ENCODE data around the gene PARD6B.
"Not testable (repeated sequence)": the region's sequence is repeated elsewhere in the genome, so short reads cannot be mapped to it uniquely, and the experiment has no call there.

The PARD6B gene

DNA sequence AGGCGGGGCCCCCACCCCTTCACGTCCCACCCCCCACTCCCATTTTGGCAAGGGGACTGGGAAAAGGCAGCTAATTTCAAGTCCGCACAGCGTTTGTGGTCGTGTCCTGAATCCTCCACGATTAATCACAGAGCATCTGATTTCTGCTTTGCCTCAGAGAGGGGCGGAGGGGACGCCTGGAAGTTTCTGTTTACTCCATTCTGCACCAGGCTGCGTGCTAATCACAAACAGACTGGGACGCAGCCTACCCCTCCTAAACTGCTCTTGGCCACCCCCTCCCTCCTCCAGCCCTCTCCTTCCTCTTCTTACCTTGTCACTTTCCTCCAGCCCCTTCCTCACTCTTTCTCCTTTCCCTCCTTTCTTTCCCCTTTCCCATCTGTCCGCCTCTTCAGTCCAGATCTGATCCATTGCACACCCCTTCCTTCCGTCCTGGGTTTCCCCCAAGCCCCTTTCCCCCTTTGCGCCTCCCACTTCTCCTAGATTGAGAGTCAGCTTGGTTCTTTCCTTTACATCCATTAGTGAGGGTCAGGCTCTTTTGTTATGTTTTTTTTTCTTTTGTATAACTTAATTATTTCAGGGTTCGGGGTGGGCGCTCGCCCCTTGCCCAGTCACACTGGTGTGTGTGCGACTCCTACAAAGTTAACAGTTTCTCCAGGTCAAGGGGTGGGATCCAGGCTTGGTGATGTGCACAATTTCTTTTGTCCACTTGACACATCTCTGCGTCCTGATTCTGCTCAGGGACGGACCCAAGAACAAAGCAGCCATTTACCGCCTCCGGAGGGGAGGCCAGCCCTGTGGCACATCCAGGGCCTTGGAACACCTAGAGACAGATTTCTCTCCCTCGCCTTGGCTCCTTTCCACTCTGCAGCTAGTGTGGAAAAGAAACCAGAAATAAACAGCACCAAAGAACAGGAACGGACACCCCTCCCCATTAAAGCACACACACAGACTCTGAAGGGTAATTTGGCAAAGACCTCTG lies 39.5 kb upstream of the PARD6B start:
- no peak overlapping the region for H3K9ac ChIP-seq (ENCODE audit: low read length in 5 of 5)
- H3K4me3 ChIP-seq (ENCODE audit: low read depth in 1 of 5, low read length in 5 of 5) = peak overlapping the region in 4 of 5 donors; percentile 26 to 60 (median 48)
- peaks cover 10 to 46% (median 31%) of the 10 kb centered on the region in 5 donors for H3K4me1 ChIP-seq (ENCODE audit: control insufficient read depth in 5 of 5, insufficient read depth in 5 of 5, low read length in 5 of 5)
- H3K9me3 ChIP-seq (ENCODE audit: control insufficient read depth in 5 of 5, low read length in 5 of 5) = no peaks in the 10 kb centered on the region
- H3K27ac ChIP-seq (ENCODE audit: low read depth, low read length) = no peak overlapping the region
- peaks cover 0 to 27% (median 13%) of the 10 kb centered on the region in 5 donors for H3K27me3 ChIP-seq (ENCODE audit: control insufficient read depth in 5 of 5, insufficient read depth in 4 of 5, low read length in 5 of 5)
- no peaks in the 10 kb centered on the region for H3K36me3 ChIP-seq (ENCODE audit: control insufficient read depth in 5 of 5, insufficient read depth in 5 of 5, low read length in 5 of 5)

DNA sequence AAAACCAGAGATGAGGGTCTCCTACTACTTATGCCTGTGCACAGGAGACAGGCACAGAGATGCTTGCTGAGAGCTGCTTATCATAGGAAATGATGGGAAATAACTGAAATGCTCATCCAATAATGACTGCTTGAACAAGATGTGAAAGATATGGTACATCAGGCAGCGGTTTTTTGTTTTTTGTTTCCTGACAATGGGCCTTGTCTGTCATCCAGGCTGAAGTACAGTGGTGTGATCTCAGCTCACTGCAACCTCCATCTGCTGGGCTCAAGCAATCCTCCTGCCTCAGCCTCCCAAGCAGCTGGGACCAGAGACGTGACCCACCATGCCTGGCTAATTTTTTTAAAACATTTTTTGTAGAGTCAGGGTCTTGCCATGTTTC lies 38.8 kb upstream of the PARD6B start:
- Histone ChIP-seq H3K27me3 (ENCODE audit: control insufficient read depth in 5 of 5, insufficient read depth in 4 of 5, low read length in 5 of 5) (peaks cover 0 to 27% (median 13%) of the 10 kb centered on the region in 5 donors), H3K9me3 (ENCODE audit: control insufficient read depth in 5 of 5, low read length in 5 of 5) (no peaks in the 10 kb centered on the region), H3K4me1 (ENCODE audit: control insufficient read depth in 5 of 5, insufficient read depth in 5 of 5, low read length in 5 of 5) (peaks cover 10 to 46% (median 31%) of the 10 kb centered on the region in 5 donors), H3K4me3 (ENCODE audit: low read depth in 1 of 5, low read length in 5 of 5) (no peak overlapping the region), H3K9ac (ENCODE audit: low read length in 5 of 5) (no peak overlapping the region), H3K36me3 (ENCODE audit: control insufficient read depth in 5 of 5, insufficient read depth in 5 of 5, low read length in 5 of 5) (no peaks in the 10 kb centered on the region), H3K27ac (ENCODE audit: low read depth, low read length) (no peak overlapping the region)

DNA sequence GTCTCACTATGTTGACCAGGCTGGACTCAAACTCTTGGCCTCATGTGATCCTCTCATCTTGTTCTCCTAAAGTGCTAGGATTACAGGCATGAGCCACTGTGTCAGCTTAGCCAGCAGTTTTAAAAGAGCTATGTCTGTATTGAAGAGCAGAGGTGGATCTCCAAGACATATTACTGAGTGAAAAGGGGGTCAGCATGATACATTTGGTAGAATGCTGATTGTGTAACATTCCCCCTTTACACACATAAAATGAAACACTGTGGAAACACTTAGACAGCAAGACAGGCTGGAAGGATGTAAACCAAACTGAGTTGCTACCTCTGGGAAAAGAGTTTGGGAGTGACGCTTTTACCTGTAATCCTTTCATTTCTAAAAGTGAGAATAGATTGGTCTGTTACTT lies 38.4 kb upstream of the PARD6B start:
- peaks cover 10 to 46% (median 31%) of the 10 kb centered on the region in 5 donors for H3K4me1 ChIP-seq (ENCODE audit: control insufficient read depth in 5 of 5, insufficient read depth in 5 of 5, low read length in 5 of 5)
- no peaks in the 10 kb centered on the region for H3K9me3 ChIP-seq (ENCODE audit: control insufficient read depth in 5 of 5, low read length in 5 of 5)
- no peaks in the 10 kb centered on the region for H3K36me3 ChIP-seq (ENCODE audit: control insufficient read depth in 5 of 5, insufficient read depth in 5 of 5, low read length in 5 of 5)
- H3K4me3 ChIP-seq (ENCODE audit: low read depth in 1 of 5, low read length in 5 of 5) = no peak overlapping the region
- no peak overlapping the region for H3K9ac ChIP-seq (ENCODE audit: low read length in 5 of 5)
- peaks cover 0 to 27% (median 13%) of the 10 kb centered on the region in 5 donors for H3K27me3 ChIP-seq (ENCODE audit: control insufficient read depth in 5 of 5, insufficient read depth in 4 of 5, low read length in 5 of 5)
- peak overlapping the region; percentile 10 for H3K27ac ChIP-seq (ENCODE audit: low read depth, low read length)

DNA sequence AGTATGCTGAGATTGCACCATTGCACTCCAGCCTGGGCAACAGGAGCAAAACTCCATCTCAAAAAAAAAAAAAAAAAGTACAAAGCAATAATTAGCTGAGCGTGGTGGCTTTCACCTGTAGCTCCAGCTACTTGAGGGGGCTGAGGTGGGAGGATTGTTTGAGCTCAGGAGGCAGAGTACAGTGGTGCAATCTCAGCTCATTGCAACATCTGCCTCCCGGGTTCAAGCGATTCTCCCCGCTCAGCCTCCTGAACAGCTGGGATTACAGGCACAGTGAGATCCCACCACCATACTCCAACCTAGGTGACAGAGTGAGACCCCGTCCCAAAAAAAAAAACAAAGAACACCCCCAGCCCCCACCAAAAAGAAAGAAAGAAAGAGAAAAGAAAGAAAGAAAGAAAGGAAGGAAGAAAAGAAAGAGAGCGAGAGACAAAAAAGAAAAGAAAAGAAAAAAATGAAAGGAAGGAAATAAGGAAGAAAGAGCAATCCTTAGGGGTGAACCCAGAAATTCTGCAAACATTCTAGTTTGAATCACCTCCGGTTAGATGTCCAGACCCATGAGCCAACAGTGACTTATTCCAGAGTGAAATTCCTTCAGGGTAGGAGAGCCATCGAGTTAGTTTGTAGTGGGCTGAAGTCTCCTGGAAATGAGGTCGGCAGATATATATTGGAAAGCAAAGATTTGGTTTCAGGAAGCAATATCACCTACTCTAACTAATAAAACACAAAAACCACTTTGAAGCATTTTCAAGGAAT lies 36.8 kb upstream of the PARD6B start:
- Histone ChIP-seq H3K9me3 (ENCODE audit: control insufficient read depth in 5 of 5, low read length in 5 of 5) (no peaks in the 10 kb centered on the region), H3K36me3 (ENCODE audit: control insufficient read depth in 5 of 5, insufficient read depth in 5 of 5, low read length in 5 of 5) (no peaks in the 10 kb centered on the region), H3K9ac (ENCODE audit: low read length in 5 of 5) (no peak overlapping the region), H3K27me3 (ENCODE audit: control insufficient read depth in 5 of 5, insufficient read depth in 4 of 5, low read length in 5 of 5) (peaks cover 0 to 27% (median 13%) of the 10 kb centered on the region in 5 donors), H3K4me3 (ENCODE audit: low read depth in 1 of 5, low read length in 5 of 5) (no peak overlapping the region), H3K27ac (ENCODE audit: low read depth, low read length) (no peak overlapping the region), H3K4me1 (ENCODE audit: control insufficient read depth in 5 of 5, insufficient read depth in 5 of 5, low read length in 5 of 5) (peaks cover 10 to 45% (median 29%) of the 10 kb centered on the region in 5 donors)

DNA sequence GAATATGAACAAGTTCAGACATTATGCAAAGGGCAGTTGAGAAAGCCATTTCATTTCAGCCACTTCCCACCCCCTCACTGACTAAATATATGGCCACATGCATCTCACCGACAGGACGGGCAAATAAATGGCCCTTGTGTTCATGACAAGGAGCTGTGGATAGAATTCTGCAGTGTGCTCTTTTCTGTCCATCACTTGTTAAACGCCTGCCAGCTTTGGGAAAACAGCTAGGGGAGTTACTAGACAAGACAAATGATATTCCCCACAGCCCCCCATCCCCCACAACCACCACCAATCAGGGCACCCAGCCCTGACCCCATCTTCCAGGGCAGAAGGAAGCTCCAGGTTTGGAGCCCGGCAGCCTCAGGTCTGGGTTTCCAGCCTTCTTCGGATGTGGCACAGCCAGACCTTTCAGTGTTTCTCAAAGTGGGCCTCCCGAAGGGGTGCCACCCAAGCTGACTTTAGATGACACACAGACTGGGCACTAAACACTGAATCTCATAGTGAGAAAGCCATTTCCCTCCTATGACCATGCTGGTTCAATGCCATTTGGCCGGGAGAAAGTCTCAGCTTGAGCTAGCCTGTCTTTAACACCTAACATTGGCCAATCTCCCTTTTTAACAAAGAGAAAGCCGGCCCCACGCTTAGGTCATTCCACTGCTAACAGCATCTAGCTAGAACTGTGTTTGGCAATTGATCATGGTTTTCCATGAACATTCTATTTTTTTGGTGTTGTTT lies 36.1 kb upstream of the PARD6B start:
- no peak overlapping the region for H3K27ac ChIP-seq (ENCODE audit: low read depth, low read length)
- H3K36me3 ChIP-seq (ENCODE audit: control insufficient read depth in 5 of 5, insufficient read depth in 5 of 5, low read length in 5 of 5) = no peaks in the 10 kb centered on the region
- H3K9ac ChIP-seq (ENCODE audit: low read length in 5 of 5) = no peak overlapping the region
- peaks cover 0 to 27% (median 13%) of the 10 kb centered on the region in 5 donors for H3K27me3 ChIP-seq (ENCODE audit: control insufficient read depth in 5 of 5, insufficient read depth in 4 of 5, low read length in 5 of 5)
- no peaks in the 10 kb centered on the region for H3K9me3 ChIP-seq (ENCODE audit: control insufficient read depth in 5 of 5, low read length in 5 of 5)
- no peak overlapping the region for H3K4me3 ChIP-seq (ENCODE audit: low read depth in 1 of 5, low read length in 5 of 5)
- H3K4me1 ChIP-seq (ENCODE audit: control insufficient read depth in 5 of 5, insufficient read depth in 5 of 5, low read length in 5 of 5) = peaks cover 6 to 38% (median 22%) of the 10 kb centered on the region in 5 donors

DNA sequence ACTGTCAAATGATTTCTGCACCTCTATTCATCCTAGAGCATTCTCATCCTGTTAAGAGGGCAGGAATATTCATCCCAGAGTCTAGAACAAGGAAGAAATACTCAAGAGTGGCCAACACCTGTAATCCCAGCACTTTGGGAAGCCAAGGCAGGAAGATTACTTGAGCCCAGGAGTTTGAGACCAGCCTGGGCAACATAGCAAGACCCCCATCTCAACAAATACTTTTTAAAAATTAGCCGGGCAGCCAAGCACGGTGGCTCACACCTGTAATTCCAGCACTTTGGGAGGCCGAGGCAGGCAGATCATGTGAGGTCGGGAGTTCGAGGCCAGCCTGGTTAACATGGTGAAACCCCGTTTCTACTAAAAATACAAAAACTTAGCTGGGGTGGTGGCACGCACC lies 33.1 kb upstream of the PARD6B start:
- H3K27ac ChIP-seq (ENCODE audit: low read depth, low read length); H3K36me3 ChIP-seq (ENCODE audit: control insufficient read depth in 5 of 5, insufficient read depth in 5 of 5, low read length in 5 of 5); H3K27me3 ChIP-seq (ENCODE audit: control insufficient read depth in 5 of 5, insufficient read depth in 4 of 5, low read length in 5 of 5); H3K9me3 ChIP-seq (ENCODE audit: control insufficient read depth in 5 of 5, low read length in 5 of 5); H3K9ac ChIP-seq (ENCODE audit: low read length in 5 of 5); H3K4me3 ChIP-seq (ENCODE audit: low read depth in 1 of 5, low read length in 5 of 5): not testable (repeated sequence)
- peaks cover 0 to 14% (median 5%) of the 10 kb centered on the region in 5 donors for H3K4me1 ChIP-seq (ENCODE audit: control insufficient read depth in 5 of 5, insufficient read depth in 5 of 5, low read length in 5 of 5)

DNA sequence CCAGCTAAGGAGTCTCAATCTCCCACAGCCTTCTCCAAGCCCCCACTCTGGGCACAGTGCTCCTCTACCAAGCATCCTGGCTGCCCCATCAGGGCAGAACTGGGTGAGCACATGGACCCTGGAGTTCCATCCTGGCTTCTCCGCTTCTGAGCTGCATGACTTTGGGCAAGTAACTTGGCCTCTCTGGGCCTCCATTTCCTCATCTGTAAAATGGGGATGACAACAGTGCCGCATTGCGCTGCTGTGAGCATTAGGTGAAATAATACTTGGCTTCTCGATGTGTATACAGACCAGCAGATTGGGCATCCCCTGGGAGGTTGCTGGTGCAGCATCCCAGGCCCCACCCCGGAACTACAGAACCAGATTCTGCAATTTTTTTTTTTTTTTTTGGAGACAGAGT lies 31.7 kb upstream of the PARD6B start:
- peaks cover 0 to 5% (median 2%) of the 10 kb centered on the region in 5 donors for H3K27me3 ChIP-seq (ENCODE audit: control insufficient read depth in 5 of 5, insufficient read depth in 4 of 5, low read length in 5 of 5)
- no peak overlapping the region for H3K27ac ChIP-seq (ENCODE audit: low read depth, low read length)
- H3K36me3 ChIP-seq (ENCODE audit: control insufficient read depth in 5 of 5, insufficient read depth in 5 of 5, low read length in 5 of 5) = no peaks in the 10 kb centered on the region
- no peaks in the 10 kb centered on the region for H3K9me3 ChIP-seq (ENCODE audit: control insufficient read depth in 5 of 5, low read length in 5 of 5)
- H3K4me3 ChIP-seq (ENCODE audit: low read depth in 1 of 5, low read length in 5 of 5) = no peak overlapping the region
- H3K4me1 ChIP-seq (ENCODE audit: control insufficient read depth in 5 of 5, insufficient read depth in 5 of 5, low read length in 5 of 5) = peaks cover 0 to 6% (median 0%) of the 10 kb centered on the region in 5 donors
- no peak overlapping the region for H3K9ac ChIP-seq (ENCODE audit: low read length in 5 of 5)

DNA sequence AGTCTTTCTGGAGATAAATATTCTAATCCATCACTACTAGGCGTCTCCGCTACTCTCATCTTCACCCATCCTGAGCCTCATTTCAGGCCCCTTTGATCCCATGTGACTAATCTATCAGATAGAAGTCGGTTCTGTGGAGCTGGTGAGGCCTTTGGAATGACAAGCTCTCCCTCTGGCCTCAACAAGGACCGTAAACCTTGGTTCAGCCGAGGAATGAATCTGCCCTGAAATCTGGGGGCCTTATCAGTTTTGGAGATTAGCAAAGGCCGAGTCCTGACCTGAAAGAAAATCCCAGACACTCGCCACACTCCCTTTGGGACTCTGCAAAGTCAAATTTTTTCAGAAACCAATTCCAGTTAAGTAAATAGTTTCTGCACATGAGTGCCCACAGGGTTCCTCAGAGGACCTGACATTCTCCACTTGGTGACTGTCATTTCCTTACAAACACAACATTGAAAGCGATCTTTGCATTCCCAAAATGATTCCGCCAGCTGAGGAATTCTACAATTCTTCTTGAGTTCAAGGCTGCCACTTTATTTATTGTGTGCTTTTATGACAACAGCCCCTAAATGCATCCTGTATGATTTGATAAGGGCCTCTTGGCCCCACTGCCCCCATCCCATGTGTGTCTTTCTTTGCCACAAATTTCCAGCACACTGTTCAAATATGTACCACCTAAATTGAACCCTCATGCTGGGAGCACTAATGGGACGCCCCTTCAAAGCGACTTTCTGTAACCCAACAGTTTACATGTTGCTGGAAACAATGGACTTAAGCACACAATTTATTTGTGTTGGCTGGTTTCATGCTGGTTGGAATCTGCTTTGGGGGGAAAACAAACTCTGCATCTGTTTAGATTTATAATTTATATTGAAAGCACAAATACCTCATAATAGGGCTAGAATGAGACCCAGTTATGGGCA lies 30.1 kb upstream of the PARD6B start:
- Histone ChIP-seq H3K4me3 (ENCODE audit: low read depth in 1 of 5, low read length in 5 of 5) (no peak overlapping the region), H3K27me3 (ENCODE audit: control insufficient read depth in 5 of 5, insufficient read depth in 4 of 5, low read length in 5 of 5) (peaks cover 0 to 5% (median 2%) of the 10 kb centered on the region in 5 donors), H3K4me1 (ENCODE audit: control insufficient read depth in 5 of 5, insufficient read depth in 5 of 5, low read length in 5 of 5) (no peaks in the 10 kb centered on the region), H3K9me3 (ENCODE audit: control insufficient read depth in 5 of 5, low read length in 5 of 5) (no peaks in the 10 kb centered on the region), H3K36me3 (ENCODE audit: control insufficient read depth in 5 of 5, insufficient read depth in 5 of 5, low read length in 5 of 5) (no peaks in the 10 kb centered on the region), H3K27ac (ENCODE audit: low read depth, low read length) (no peak overlapping the region), H3K9ac (ENCODE audit: low read length in 5 of 5) (no peak overlapping the region)

Measured in subcutaneous abdominal adipose tissue (tissue), 5 donors.